ENCODE measurements around the gene GLI3. TPM values are rescaled to one million over a fixed set of nuclear protein-coding genes. Genes with fewer than 3 reads are reported as not detected.

Gene GLI3
- total RNA-seq, 6 experiments from 2014 or later = 0.12 to 0.95 (median 0.21) TPM

DNA sequence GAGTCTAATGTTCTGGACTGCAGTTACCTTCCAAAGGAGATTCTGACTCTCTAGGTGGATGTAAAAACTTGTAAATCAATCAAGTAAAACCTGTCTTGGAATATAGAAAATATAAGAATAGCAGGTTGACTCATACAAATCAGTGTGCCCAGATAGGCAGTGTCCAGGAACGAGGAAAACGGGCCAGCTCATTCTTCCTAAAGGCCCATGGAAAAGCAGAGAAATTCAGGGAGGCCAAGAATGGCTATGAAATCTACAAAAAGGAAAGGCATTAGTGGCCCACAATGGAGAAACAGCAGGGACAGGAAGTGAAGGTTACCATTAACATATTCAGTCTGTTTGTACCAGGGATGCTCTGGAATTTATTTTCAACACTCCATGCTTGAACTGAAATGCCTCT is 14.9 kb downstream of the GLI3 start:
- 91% methylated on average over 2 of the region's 2 CpGs for WGBS (ENCODE audit: insufficient coverage, low coverage, low lambda C conversion rate, missing lambda C conversion rate)
- Histone ChIP-seq H3K4me1 (no peaks in the 10 kb centered on the region), H3K9me3 (no peaks in the 10 kb centered on the region), H3K36me3 (no peaks in the 10 kb centered on the region), H3K4me3 (no peak overlapping the region), H3K27ac (no peak overlapping the region), H3K27me3 (no peaks in the 10 kb centered on the region)
- TF ChIP-seq, protein P1, sequence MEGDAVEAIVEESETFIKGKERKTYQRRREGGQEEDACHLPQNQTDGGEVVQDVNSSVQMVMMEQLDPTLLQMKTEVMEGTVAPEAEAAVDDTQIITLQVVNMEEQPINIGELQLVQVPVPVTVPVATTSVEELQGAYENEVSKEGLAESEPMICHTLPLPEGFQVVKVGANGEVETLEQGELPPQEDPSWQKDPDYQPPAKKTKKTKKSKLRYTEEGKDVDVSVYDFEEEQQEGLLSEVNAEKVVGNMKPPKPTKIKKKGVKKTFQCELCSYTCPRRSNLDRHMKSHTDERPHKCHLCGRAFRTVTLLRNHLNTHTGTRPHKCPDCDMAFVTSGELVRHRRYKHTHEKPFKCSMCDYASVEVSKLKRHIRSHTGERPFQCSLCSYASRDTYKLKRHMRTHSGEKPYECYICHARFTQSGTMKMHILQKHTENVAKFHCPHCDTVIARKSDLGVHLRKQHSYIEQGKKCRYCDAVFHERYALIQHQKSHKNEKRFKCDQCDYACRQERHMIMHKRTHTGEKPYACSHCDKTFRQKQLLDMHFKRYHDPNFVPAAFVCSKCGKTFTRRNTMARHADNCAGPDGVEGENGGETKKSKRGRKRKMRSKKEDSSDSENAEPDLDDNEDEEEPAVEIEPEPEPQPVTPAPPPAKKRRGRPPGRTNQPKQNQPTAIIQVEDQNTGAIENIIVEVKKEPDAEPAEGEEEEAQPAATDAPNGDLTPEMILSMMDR (IDR thresholded peaks at IDR 0.05) = no peak
- TF ChIP-seq POLR2A (IDR thresholded peaks at IDR 0.05) = no peak
- intact Hi-C loops (cut with DNase I) = no loop called here
- no peak for DNase-seq
- no peak for ATAC-seq

DNA sequence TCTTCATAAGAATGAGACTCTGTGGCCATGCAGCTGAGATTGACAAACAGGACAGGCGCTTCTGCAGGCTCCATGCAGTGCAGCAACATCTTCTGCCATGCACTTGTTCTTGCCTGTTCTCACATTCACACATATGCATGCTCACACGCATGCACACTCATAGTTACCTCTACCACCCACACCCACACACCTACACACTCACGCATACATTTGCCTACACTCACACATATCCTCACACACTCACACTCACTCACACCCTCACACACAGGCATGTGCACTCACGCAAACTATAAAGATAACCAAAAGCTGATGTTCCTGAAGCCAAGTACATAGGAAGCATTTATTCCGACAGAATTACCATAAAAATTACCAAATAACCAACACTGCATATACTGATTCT is 15.7 kb downstream of the GLI3 start:
- TF ChIP-seq, protein P1 (IDR thresholded peaks at IDR 0.05) = no peak
- TF ChIP-seq POLR2A (IDR thresholded peaks at IDR 0.05) = no peak

DNA sequence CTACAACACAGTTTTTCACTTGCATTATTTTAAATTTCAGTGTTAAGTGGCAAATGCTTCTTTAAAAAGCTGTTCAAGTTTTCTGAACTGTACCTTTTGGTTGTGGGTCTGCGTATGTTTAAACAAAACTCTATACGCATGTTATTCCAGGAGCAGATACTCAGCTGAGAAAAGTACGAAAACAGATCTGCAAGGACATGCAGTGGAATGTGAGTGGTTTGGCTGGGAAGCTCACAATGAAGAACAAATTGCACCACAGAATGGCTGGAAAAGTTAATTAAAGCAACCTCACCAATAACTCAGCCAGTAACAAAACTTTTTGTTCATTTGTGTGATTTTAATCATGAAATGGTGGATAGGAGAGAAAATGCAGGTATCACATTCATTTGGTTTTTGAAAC is 17.6 kb downstream of the GLI3 start:
- 64% methylated on average over 3 of the region's 3 CpGs for WGBS (ENCODE audit: insufficient coverage, low coverage, low lambda C conversion rate, missing lambda C conversion rate)
- Histone ChIP-seq H3K36me3 (no peaks in the 10 kb centered on the region), H3K27ac (no peak overlapping the region), H3K4me1 (no peaks in the 10 kb centered on the region), H3K9me3 (no peaks in the 10 kb centered on the region), H3K4me3 (no peak overlapping the region), H3K27me3 (no peaks in the 10 kb centered on the region)
- no peak for ATAC-seq
- no peak for TF ChIP-seq POLR2A (IDR thresholded peaks at IDR 0.05)
- TF ChIP-seq, protein P1 (IDR thresholded peaks at IDR 0.05) = no peak
- DNase-seq = no peak
- intact Hi-C loops (cut with DNase I) = no loop called here

More for the DNA sequence above, 15.7 kb downstream of the GLI3 start:
- no peaks in the 10 kb centered on the region for H3K9me3 ChIP-seq
- H3K4me1 ChIP-seq = no peaks in the 10 kb centered on the region
- 70% methylated on average over 3 of the region's 5 CpGs for WGBS (ENCODE audit: insufficient coverage, low coverage, low lambda C conversion rate, missing lambda C conversion rate)
- no peak for ATAC-seq
- H3K36me3 ChIP-seq = no peaks in the 10 kb centered on the region
- intact Hi-C loops (cut with DNase I) = no loop called here
- H3K27ac ChIP-seq = no peak overlapping the region
- H3K27me3 ChIP-seq = no peaks in the 10 kb centered on the region
- H3K4me3 ChIP-seq = no peak overlapping the region
- DNase-seq = no peak

DNA sequence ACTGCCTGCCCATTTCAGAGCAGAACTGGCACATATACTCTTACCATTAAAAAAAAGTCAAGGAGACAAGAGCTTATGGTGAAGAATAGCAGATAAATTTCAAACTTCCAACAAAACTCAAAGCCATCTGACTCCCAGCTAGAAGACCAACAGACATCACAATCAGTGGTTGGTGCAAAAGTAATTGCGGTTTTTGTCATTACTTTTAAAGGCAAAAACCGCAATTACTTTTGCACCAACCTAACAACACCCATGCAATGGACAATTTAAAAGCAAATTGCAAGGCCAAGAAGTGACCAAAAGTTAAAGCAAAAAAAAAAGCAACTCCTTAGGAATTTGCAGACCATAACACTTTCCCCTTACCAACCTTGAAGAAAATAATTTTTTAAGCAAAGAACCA is 18.8 kb downstream of the GLI3 start:
- Histone ChIP-seq H3K9me3 (no peaks in the 10 kb centered on the region), H3K27ac (no peak overlapping the region), H3K4me3 (no peak overlapping the region), H3K27me3 (no peaks in the 10 kb centered on the region), H3K4me1 (no peaks in the 10 kb centered on the region), H3K36me3 (no peaks in the 10 kb centered on the region)
- ATAC-seq (no peak), DNase-seq (no peak)
- TF ChIP-seq, protein P1 (IDR thresholded peaks at IDR 0.05) = no peak
- TF ChIP-seq POLR2A (IDR thresholded peaks at IDR 0.05) = no peak
- WGBS (ENCODE audit: insufficient coverage, low coverage, low lambda C conversion rate, missing lambda C conversion rate) = 84% methylated on average over 2 of the region's 2 CpGs
- intact Hi-C loops (cut with DNase I) = no loop called here

DNA sequence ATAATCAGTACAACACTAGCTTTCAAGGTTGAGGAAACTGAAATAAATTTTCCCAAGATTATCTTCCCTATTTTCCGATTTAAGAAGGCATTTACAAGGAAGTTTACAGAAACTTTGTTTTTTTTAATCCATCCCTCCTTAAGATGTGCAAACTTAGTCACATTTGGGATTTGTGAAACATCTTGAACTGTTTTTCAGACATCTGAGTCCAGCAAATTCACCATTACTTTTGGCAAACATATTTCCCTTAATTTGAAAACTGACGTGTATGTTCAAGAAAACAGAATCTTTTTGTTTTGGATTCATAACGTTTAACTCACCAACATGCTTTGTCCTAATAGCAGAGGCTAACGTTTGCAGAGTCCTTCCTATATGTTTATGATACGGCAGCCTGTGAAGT is 19.5 kb downstream of the GLI3 start:
- intact Hi-C loops (cut with DNase I) = no loop called here
- H3K27me3 ChIP-seq = peaks cover 0 to under 1% of the 10 kb centered on the region in 2 donors
- DNase-seq (no peak), ATAC-seq (no peak)
- 46% methylated on average over 5 of the region's 5 CpGs for WGBS (ENCODE audit: insufficient coverage, low coverage, low lambda C conversion rate, missing lambda C conversion rate)
- H3K9me3 ChIP-seq = no peaks in the 10 kb centered on the region
- no peaks in the 10 kb centered on the region for H3K36me3 ChIP-seq
- no peak overlapping the region for H3K4me3 ChIP-seq
- no peaks in the 10 kb centered on the region for H3K4me1 ChIP-seq
- TF ChIP-seq, protein P1 (IDR thresholded peaks at IDR 0.05) = no peak
- TF ChIP-seq POLR2A (IDR thresholded peaks at IDR 0.05) = no peak
- no peak overlapping the region for H3K27ac ChIP-seq
